ENCODE results near the gene AIRE.
"Not testable (repeated sequence)": the region's sequence is repeated elsewhere in the genome, so short reads cannot be mapped to it uniquely, and the experiment has no call there.

Gene AIRE

DNA sequence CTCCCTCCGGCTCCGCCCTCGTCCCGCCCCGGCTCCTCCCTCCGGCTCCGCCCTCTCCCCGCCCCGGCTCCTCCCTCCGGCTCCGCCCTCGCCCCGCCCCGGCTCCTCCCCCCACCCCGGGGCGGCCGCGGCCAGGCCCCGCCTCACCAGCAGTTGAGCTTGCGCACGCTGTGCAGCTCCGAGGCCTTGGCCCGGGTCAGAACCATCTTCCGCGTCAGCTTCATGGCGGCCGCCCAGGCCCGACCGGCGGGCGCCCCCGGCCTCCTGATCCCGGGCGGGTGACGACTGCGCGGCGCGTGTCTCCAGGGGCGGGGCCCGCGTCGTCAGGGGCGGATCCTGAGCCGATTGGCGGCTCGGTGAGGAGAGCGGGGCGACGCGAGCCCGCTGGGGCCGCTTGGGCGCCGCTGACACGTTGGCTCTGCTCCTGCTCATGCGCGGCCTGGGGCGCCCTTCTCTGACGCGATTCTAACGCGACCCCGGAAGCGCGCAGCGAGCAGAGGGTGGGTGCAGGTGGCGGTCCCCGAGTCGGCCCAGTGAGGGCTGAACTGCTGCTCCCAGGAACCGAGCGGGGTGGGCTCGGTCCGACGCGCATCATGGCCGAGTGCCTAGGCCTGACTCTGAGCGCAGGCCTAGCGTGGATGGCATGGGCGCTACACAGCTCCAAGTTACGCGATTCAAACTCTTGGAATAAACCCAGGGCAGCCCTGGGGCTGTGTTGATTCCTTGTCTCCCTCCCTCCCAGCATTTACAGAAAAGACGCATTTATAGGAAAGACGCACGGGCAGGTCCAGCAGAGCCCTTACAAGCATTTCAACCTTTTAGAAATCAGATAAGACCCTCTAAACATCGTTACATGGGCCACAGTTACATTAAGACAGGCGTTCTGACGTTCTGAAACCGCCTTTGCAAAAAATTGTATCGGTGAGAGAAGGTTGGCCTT is 53.6 kb downstream of the AIRE start, which contains the start of gene CFAP410:
CFAP410 (minus strand) TSS at position 420 of the 940 bp plus-strand sequence; CDS start at position 224, 196 bp downstream.
- DNase-seq = peak; percentile 95

DNA sequence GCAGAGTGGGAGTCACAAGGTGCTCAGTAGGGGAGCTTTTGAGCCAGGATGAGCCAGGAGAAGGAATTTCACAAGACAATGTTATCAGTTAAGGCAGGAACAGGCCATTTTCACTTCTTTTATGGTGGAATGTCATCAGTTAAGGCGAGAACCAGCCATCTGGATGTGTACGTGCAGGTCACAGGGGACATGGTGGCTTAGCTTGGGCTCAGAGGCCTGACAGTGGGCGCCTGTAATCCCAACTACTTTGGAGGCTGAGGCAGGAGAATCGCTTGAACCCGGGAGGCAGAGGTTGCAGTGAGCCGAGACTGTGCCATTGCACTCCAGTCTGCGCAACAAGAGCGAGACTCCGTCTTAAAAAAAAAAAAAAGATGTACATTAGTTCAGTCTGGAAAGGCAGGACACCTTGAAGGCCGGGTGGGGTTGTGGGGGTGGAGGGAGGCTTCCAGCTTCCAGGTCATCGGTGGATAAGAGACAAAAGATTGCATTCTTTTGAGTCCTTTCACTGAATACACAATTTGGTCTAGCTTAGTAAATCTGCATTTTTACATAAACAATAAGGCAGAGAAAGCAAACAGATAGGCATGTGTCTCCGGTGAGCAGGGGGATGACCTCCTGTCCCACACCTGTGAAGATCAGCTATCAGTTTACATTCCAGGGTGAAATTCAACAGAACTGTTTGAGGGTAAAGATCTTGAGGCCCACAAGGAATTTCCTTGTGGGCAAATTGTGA is 56.2 kb downstream of the AIRE start:
- DNase-seq = not testable (repeated sequence)

- DNase-seq = not testable (repeated sequence)
Observed at GRCh38 chr21:44342981-44343380, 57.3 kb downstream of the AIRE start.

DNA sequence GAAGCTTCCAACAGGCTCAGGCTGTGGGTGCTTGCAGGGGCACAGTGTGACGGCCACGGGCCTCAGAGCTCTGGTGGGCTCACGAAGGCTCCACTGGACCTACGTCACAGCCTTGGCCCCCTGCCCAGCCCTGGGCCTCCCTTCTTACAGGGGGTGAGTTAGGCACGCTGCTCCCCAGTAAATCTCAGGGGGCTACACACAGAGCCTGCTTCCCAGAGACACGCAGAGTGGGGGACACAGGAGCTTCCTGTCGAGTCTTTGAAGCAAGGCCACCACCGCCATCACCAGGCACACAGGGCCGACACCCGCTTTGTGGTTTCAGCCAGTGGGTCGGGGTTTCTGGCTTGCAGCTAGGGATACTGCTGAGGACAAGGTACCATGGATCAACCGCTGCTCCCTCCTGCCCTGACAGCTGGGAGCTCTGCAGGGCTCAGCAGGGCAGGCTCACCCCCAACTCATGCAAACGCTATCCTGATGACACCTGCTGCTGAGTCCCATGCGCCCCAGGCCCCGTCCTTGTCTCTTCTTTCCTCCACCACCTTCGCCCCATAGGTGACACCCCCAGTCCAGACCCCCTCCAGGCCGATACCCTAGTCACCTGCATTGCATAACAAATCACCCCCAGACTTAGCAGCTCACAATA is 59.0 kb downstream of the AIRE start:
- no peak for DNase-seq

- DNase-seq = no peak
Observed at GRCh38 chr21:44345495-44345894, 59.8 kb downstream of the AIRE start.

GRCh38 chr21:44347911-44348451 is 62.3 kb downstream of the AIRE start:
- DNase-seq = no peak
